Prostate gland (tissue), 2 donors: ENCODE data around the gene TMEM214. TPM values are rescaled to one million over a fixed set of nuclear protein-coding genes. Genes with fewer than 3 reads are reported as not detected.

Source experiments
- DNase-seq: peaks from one replicate; pipeline ENCODE4 v3.0.0-alpha.2; 2019; ENCODE audit warnings: low spot score
- H3K27ac ChIP-seq, 2 donors: fragments of 200-600 bp; sonication (generic); 2 replicates each; pipeline ENCODE4 v1.5.1; 2017 to 2019
- H3K27me3 ChIP-seq: fragments of 200-600 bp; sonication (generic); replicated peaks from 2 replicates; pipeline ENCODE4 v1.5.1; 2019; ENCODE audit not compliant: insufficient read depth
- H3K36me3 ChIP-seq, 2 donors: fragments of 200-600 bp; sonication (generic); 1 replicate in 1 of 2; 2 replicates in 1 of 2; pipeline versions ENCODE4 v1.5.1 to v1.8.1; 2017 to 2019
- H3K4me1 ChIP-seq: fragments of 200-600 bp; sonication (generic); replicated peaks from 2 replicates; pipeline ENCODE4 v1.5.1; 2019
- H3K4me3 ChIP-seq, 2 donors: fragments of 200-600 bp; sonication (generic); 2 replicates each; pipeline ENCODE4 v1.5.1; 2017 to 2019
- H3K9me3 ChIP-seq: fragments of 200-600 bp; sonication (generic); 2 replicates; pipeline ENCODE4 v1.5.1; 2017
- POLR2A ChIP-seq: fragments of 450-650 bp; IDR thresholded peaks from one replicate; pipeline ENCODE4 v1.6.1; 2016; ENCODE audit warnings: antibody characterized with exemption, mild to moderate bottlenecking
- POLR2AphosphoS5 ChIP-seq: sonication (generic); formaldehyde crosslinking; IDR thresholded peaks from one replicate; pipeline ENCODE4 v1.6.1; 2017; ENCODE audit warnings: antibody characterized with exemption
- WGBS: methylation state at CpG from one replicate; pipeline ENCODE4 v1.1.5; 2018; 5-methylcytosine and 5-hydroxymethylcytosine counted together
- intact Hi-C: fragments of 100-400 bp; cut with DNase I; formaldehyde crosslinking; loops from one replicate; pipeline ENCODE4 v1.14.2; 2022
- total RNA-seq, 2 donors: library from RNA; depleted of rRNA; stranded (reverse); fragments of >200 nt; gene quantifications; one replicate each; pipeline ENCODE4 v1.1.0, GENCODE V29; 2016
- TF ChIP-seq, protein P1 (sequence below), 4 experiments: fragments of 200-600 bp in 2 of 4; fragments of 450-650 bp in 2 of 4; sonication (generic) in 2 of 4; IDR thresholded peaks; 1 replicate in 3 of 4; 2 replicates in 1 of 4; pipeline ENCODE4 v1.5.1; 2016 to 2019; ENCODE audit warnings: antibody characterized with exemption in 4 of 4, mild to moderate bottlenecking in 2 of 4, moderate library complexity in 2 of 4

TMEM214 gene
- total RNA-seq, 2 donors from 2014 or later = 44.5 to 75.9 TPM

DNA sequence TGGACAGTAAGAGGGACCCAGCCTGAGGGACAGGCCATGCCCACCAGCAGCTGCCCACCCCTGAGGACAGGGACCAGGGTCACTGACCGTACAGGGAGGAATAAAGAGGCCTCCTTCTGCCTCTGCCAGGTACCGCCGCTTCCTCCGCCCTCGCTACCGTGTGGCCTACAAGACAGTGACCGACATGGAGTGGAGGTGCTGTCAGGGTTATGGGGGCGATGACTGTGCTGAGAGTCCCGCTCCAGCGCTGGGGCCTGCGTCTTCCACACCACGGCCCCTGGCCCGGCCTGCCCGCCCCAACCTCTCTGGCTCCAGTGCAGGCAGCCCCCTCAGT is 47.8 kb downstream of the TMEM214 start:
- WGBS = 88% methylated on average over 12 of the region's 14 CpGs
- intact Hi-C loops = loop anchor here (5.0 kb wide), 1 partner anchor 48 kb away; the partner anchor contains the start of gene TMEM214
- DNase-seq = no peak
- no peaks in the 10 kb centered on the region for H3K36me3 ChIP-seq
- peak overlapping the region; percentile 29 to 35 for H3K4me3 ChIP-seq
- TF ChIP-seq, protein P1, sequence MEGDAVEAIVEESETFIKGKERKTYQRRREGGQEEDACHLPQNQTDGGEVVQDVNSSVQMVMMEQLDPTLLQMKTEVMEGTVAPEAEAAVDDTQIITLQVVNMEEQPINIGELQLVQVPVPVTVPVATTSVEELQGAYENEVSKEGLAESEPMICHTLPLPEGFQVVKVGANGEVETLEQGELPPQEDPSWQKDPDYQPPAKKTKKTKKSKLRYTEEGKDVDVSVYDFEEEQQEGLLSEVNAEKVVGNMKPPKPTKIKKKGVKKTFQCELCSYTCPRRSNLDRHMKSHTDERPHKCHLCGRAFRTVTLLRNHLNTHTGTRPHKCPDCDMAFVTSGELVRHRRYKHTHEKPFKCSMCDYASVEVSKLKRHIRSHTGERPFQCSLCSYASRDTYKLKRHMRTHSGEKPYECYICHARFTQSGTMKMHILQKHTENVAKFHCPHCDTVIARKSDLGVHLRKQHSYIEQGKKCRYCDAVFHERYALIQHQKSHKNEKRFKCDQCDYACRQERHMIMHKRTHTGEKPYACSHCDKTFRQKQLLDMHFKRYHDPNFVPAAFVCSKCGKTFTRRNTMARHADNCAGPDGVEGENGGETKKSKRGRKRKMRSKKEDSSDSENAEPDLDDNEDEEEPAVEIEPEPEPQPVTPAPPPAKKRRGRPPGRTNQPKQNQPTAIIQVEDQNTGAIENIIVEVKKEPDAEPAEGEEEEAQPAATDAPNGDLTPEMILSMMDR (IDR thresholded peaks at IDR 0.05) = no peak
- no peak for TF ChIP-seq POLR2A
- no peak for TF ChIP-seq POLR2AphosphoS5
- peaks cover 7% of the 10 kb centered on the region for H3K4me1 ChIP-seq
- peak overlapping the region; percentile 75 to 82 for H3K27ac ChIP-seq
- no peaks in the 10 kb centered on the region for H3K27me3 ChIP-seq
- no peaks in the 10 kb centered on the region for H3K9me3 ChIP-seq

DNA sequence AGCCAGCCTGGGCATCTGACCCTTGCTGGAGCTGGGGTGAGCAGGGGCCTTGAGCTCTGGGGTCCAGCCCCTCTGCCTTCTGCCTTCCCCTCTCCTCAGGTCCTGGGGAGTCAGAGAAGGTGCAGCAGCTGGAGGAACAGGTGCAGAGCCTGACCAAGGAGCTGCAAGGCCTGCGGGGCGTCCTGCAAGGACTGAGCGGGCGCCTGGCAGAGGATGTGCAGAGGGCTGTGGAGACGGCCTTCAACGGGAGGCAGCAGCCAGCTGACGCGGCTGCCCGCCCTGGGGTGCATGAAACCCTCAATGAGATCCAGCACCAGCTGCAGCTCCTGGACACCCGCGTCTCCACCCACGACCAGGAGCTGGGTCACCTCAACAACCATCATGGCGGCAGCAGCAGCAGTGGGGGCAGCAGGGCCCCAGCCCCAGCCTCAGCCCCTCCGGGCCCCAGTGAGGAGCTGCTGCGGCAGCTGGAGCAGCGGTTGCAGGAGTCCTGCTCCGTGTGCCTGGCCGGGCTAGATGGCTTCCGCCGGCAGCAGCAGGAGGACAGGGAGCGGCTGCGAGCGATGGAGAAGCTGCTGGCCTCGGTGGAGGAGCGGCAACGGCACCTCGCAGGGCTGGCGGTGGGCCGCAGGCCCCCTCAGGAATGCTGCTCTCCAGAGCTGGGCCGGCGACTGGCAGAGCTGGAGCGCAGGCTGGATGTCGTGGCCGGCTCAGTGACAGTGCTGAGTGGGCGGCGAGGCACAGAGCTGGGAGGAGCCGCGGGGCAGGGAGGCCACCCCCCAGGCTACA is 49.4 kb downstream of the TMEM214 start:
- H3K9me3 ChIP-seq = no peaks in the 10 kb centered on the region
- intact Hi-C loops = loop anchor here (5.0 kb wide), 1 partner anchor 50 kb away; the partner anchor contains the start of gene TMEM214
- WGBS = 88% methylated on average over 34 of the region's 38 CpGs
- no peaks in the 10 kb centered on the region for H3K27me3 ChIP-seq
- H3K4me3 ChIP-seq = no peak overlapping the region
- DNase-seq = no peak
- peak overlapping the region in 1 of 2 donors; percentile 82 for H3K27ac ChIP-seq
- H3K4me1 ChIP-seq = peaks cover 7% of the 10 kb centered on the region
- no peaks in the 10 kb centered on the region for H3K36me3 ChIP-seq
- no peak for TF ChIP-seq POLR2AphosphoS5
- TF ChIP-seq, protein P1 (IDR thresholded peaks at IDR 0.05) = no peak
- no peak for TF ChIP-seq POLR2A

GRCh38 chr2:27082773-27083409 is 50.1 kb downstream of the TMEM214 start:
- Histone ChIP-seq H3K4me3 (no peak overlapping the region), H3K27ac (no peak overlapping the region), H3K27me3 (no peaks in the 10 kb centered on the region), H3K9me3 (no peaks in the 10 kb centered on the region), H3K36me3 (no peaks in the 10 kb centered on the region), H3K4me1 (peaks cover 7% of the 10 kb centered on the region)
- TF ChIP-seq, protein P1 (IDR thresholded peaks at IDR 0.05) = no peak
- no peak for TF ChIP-seq POLR2A
- 82% methylated on average over 22 of the region's 27 CpGs for WGBS
- intact Hi-C loops = loop anchor here (5.0 kb wide), 1 partner anchor 51 kb away; the partner anchor contains the start of gene TMEM214
- DNase-seq = no peak

DNA sequence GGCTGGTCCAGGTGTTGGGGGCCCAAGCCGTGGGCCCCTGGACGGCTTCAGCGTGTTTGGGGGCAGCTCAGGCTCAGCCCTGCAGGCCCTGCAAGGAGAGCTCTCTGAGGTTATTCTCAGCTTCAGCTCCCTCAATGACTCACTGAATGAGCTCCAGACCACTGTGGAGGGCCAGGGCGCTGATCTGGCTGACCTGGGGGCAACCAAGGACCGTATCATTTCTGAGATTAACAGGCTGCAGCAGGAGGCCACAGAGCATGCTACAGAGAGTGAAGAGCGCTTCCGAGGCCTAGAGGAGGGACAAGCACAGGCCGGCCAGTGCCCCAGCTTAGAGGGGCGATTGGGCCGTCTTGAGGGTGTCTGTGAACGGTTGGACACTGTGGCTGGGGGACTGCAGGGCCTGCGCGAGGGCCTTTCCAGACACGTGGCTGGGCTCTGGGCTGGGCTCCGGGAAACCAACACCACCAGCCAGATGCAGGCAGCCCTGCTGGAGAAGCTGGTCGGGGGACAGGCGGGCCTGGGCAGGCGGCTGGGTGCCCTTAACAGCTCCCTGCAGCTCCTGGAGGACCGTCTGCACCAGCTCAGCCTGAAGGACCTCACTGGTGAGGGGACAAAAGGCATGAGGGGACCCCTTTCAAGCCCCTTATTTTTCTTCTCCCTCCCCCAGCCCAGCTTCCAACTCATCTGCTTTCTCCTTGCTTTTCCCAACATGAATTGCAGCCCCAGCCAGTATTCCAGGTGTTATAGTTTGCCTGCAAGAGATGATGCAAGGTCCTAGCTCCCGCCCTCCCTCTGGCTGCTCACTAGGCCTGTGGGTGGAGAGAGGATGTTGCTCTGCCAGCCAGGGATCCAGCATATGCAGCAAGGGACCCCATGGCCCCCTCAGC is 50.9 kb downstream of the TMEM214 start:
- Histone ChIP-seq H3K27ac (no peak overlapping the region), H3K27me3 (no peaks in the 10 kb centered on the region), H3K36me3 (no peaks in the 10 kb centered on the region), H3K4me1 (peaks cover 7% of the 10 kb centered on the region), H3K4me3 (no peak overlapping the region), H3K9me3 (no peaks in the 10 kb centered on the region)
- intact Hi-C loops = loop anchor here (5.0 kb wide), 1 partner anchor 51 kb away; the partner anchor contains the start of gene TMEM214
- DNase-seq = no peak
- TF ChIP-seq, protein P1 (IDR thresholded peaks at IDR 0.05) = no peak
- TF ChIP-seq POLR2A (no peak), POLR2AphosphoS5 (no peak)
- WGBS = 80% methylated on average over 20 of the region's 20 CpGs
